IPS-NIHi11 (cell line): ENCODE measurements around the gene OR5A1.
"Not testable (repeated sequence)": the region's sequence is repeated elsewhere in the genome, so short reads cannot be mapped to it uniquely, and the experiment has no call there.

Experiments used
- DNase-seq: peaks from one replicate; pipeline ENCODE4 v3.0.0; 2012; ENCODE audit warnings: mixed read lengths, low spot score

Gene OR5A1

GRCh38 chr11:59436169-59436568 is at the start of gene OR5A1:
Gene OR5A1 (plus strand): TSS chr11:59436469. CDS start chr11:59443169, 6,700 bp downstream.
- DNase-seq = no peak

GRCh38 chr11:59394186-59394585 is 42.1 kb upstream of the OR5A1 start:
- no peak for DNase-seq

GRCh38 chr11:59400461-59401261 is 35.6 kb upstream of the OR5A1 start:
- no peak for DNase-seq

- DNase-seq = no peak
These were observed 35.1 kb upstream of the OR5A1 start for GRCh38 chr11:59401262-59401552.

GRCh38 chr11:59403546-59403945 is 32.7 kb upstream of the OR5A1 start:
- DNase-seq = no peak

GRCh38 chr11:59413646-59414045 is 22.6 kb upstream of the OR5A1 start:
- DNase-seq = no peak

GRCh38 chr11:59415111-59415510 is 21.2 kb upstream of the OR5A1 start:
- DNase-seq = no peak

- no peak for DNase-seq
These were observed 19.7 kb upstream of the OR5A1 start for GRCh38 chr11:59416613-59417012.

- DNase-seq = no peak
These were observed 19.2 kb upstream of the OR5A1 start for GRCh38 chr11:59417023-59417422.

- no peak for DNase-seq
These were observed 18.1 kb upstream of the OR5A1 start for GRCh38 chr11:59418156-59418555.

GRCh38 chr11:59423835-59424234 is 12.4 kb upstream of the OR5A1 start:
- DNase-seq = no peak

GRCh38 chr11:59425131-59425530 is 11.1 kb upstream of the OR5A1 start:
- no peak for DNase-seq

GRCh38 chr11:59426361-59427067 is 9.8 kb upstream of the OR5A1 start, which contains the start of gene OR5A2:
Gene OR5A2 (minus strand): TSS chr11:59426413. CDS start chr11:59422953, 3,460 bp downstream.
- DNase-seq = peak; percentile 48

GRCh38 chr11:59427068-59427382 is 9.2 kb upstream of the OR5A1 start:
- DNase-seq = no peak

- peak; percentile 60 for DNase-seq
These were observed 6.2 kb upstream of the OR5A1 start for GRCh38 chr11:59429924-59430516.

- DNase-seq = peak; percentile 19
These were observed 1.5 kb downstream of the OR5A1 start for GRCh38 chr11:59437770-59438169.

- not testable (repeated sequence) for DNase-seq
These were observed 9.4 kb downstream of the OR5A1 start for GRCh38 chr11:59445624-59446023.

GRCh38 chr11:59448484-59448883 is 12.2 kb downstream of the OR5A1 start:
- no peak for DNase-seq

GRCh38 chr11:59456661-59457060 is 20.4 kb downstream of the OR5A1 start, which contains the start of gene OR4D6:
Gene OR4D6 (plus strand): TSS chr11:59456961. CDS start chr11:59456961, 0 bp downstream.
- no peak for DNase-seq

GRCh38 chr11:59459916-59460315 is 23.6 kb downstream of the OR5A1 start:
- DNase-seq = no peak

- DNase-seq = peak; percentile 18
These were observed 26.9 kb downstream of the OR5A1 start for GRCh38 chr11:59463190-59463641.

- DNase-seq = no peak
These were observed 36.7 kb downstream of the OR5A1 start, which contains the start of gene OR4D10 for GRCh38 chr11:59473015-59473414. Gene OR4D10 (plus strand): TSS chr11:59473315. CDS start chr11:59477430, 4,115 bp downstream.

GRCh38 chr11:59475176-59475575 is 38.9 kb downstream of the OR5A1 start:
- DNase-seq = no peak
